Measurements from ENCODE around the gene ASB18. TPM values are rescaled to one million over a fixed set of nuclear protein-coding genes. Genes with fewer than 3 reads are reported as not detected.

ASB18 gene
- total RNA-seq, 1 experiment from 2014 or later: not detected

DNA sequence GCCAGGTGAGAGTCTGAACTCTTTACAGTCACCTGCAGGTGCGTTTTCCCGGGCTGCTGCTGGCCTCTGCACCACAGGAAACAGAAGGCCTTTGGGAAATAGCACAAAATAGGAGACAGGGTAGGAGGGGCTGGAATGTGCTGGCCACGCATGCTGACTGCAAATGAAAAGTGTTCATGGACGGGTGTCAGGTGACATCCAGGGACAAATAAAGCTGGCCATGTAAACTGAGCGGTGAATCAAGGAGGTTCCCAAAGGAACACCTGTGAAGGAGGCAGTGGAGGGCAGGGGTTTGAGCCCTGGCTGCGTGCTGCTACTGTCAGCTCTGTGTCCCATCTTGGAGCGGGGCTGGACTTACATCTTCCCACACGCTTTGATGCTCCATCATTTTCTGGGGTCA, 53.7 kb downstream of the ASB18 start:
- H3K36me3 Mint-ChIP-seq (ENCODE audit: insufficient read depth, unreplicated experiment): no peaks in the 10 kb centered on the region
- H3K4me3 Mint-ChIP-seq (ENCODE audit: unreplicated experiment): no peak overlapping the region
- peaks cover 7% of the 10 kb centered on the region for H3K4me1 Mint-ChIP-seq (ENCODE audit: low read depth, unreplicated experiment)
- no peaks in the 10 kb centered on the region for H3K9me3 Mint-ChIP-seq (ENCODE audit: unreplicated experiment)
- BruUV-seq (replicated peaks): no TSS peak
- TF ChIP-seq, protein P1, sequence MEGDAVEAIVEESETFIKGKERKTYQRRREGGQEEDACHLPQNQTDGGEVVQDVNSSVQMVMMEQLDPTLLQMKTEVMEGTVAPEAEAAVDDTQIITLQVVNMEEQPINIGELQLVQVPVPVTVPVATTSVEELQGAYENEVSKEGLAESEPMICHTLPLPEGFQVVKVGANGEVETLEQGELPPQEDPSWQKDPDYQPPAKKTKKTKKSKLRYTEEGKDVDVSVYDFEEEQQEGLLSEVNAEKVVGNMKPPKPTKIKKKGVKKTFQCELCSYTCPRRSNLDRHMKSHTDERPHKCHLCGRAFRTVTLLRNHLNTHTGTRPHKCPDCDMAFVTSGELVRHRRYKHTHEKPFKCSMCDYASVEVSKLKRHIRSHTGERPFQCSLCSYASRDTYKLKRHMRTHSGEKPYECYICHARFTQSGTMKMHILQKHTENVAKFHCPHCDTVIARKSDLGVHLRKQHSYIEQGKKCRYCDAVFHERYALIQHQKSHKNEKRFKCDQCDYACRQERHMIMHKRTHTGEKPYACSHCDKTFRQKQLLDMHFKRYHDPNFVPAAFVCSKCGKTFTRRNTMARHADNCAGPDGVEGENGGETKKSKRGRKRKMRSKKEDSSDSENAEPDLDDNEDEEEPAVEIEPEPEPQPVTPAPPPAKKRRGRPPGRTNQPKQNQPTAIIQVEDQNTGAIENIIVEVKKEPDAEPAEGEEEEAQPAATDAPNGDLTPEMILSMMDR (IDR thresholded peaks at IDR 0.05; ENCODE audit: insufficient read depth in 1 of 2, low read depth in 1 of 2, low read length in 1 of 2, severe bottlenecking in 1 of 2, unreplicated experiment in 1 of 2): no peak
- POLR2A ChIA-PET: no interaction called here
- H3K27me3 Mint-ChIP-seq (ENCODE audit: insufficient read depth, unreplicated experiment): no peaks in the 10 kb centered on the region
- CTCF ChIA-PET: no interaction called here
- Histone ChIP-seq H3K27me3 (replicated peaks; ENCODE audit: control insufficient read depth, insufficient read depth, low read length) (no peaks in the 10 kb centered on the region), H3K36me3 (ENCODE audit: control insufficient read depth, insufficient read depth, low read length) (no peaks in the 10 kb centered on the region), H3K4me3 (ENCODE audit: low read depth, low read length) (no peak overlapping the region), H3K9me3 (no peaks in the 10 kb centered on the region), H3K4me1 (no peaks in the 10 kb centered on the region)
- no peak overlapping the region for H3K27ac Mint-ChIP-seq (ENCODE audit: unreplicated experiment)
- intact Hi-C loops (cut with micrococcal nuclease; ENCODE audit: unreplicated experiment): no loop called here
- DNase-seq: no peak

DNA sequence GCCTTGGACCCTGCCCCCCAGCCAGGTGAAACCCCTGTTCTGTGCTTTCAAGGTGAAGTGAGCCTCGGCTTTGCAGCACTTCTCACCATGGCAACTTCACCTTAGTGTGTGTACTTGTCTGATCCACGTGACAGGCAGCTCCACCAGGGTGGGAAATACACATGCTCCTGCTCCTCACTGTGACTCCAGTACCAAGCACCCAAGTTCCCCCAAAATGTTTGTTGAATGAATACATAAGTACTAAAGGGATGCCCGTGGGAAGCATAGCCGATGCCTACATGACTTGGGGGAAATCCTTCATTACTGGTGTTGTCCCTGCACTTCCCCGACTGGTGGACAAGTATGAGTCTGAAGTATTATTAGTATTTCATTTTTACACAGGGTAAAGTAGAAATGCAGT, 54.2 kb downstream of the ASB18 start:
- Mint-ChIP-seq H3K9me3 (ENCODE audit: unreplicated experiment) (no peaks in the 10 kb centered on the region), H3K27me3 (ENCODE audit: insufficient read depth, unreplicated experiment) (no peaks in the 10 kb centered on the region), H3K4me1 (ENCODE audit: low read depth, unreplicated experiment) (peaks cover 7% of the 10 kb centered on the region), H3K27ac (ENCODE audit: unreplicated experiment) (peak overlapping the region; percentile 69), H3K4me3 (ENCODE audit: unreplicated experiment) (no peak overlapping the region), H3K36me3 (ENCODE audit: insufficient read depth, unreplicated experiment) (no peaks in the 10 kb centered on the region)
- no peak for DNase-seq
- Histone ChIP-seq H3K4me3 (ENCODE audit: low read depth, low read length) (no peak overlapping the region), H3K4me1 (no peaks in the 10 kb centered on the region), H3K27me3 (replicated peaks; ENCODE audit: control insufficient read depth, insufficient read depth, low read length) (no peaks in the 10 kb centered on the region), H3K36me3 (ENCODE audit: control insufficient read depth, insufficient read depth, low read length) (no peaks in the 10 kb centered on the region), H3K9me3 (no peaks in the 10 kb centered on the region)
- ChIA-PET POLR2A (no interaction called here), CTCF (interaction anchor here (0.6 kb wide), 1 partner anchor 86 kb away, joined by 3 read pairs; no protein-coding TSS in a partner anchor)
- BruUV-seq (replicated peaks): no TSS peak
- TF ChIP-seq, protein P1 (IDR thresholded peaks at IDR 0.05; ENCODE audit: insufficient read depth in 1 of 2, low read depth in 1 of 2, low read length in 1 of 2, severe bottlenecking in 1 of 2, unreplicated experiment in 1 of 2): no peak
- intact Hi-C loops (cut with micrococcal nuclease; ENCODE audit: unreplicated experiment): no loop called here

DNA sequence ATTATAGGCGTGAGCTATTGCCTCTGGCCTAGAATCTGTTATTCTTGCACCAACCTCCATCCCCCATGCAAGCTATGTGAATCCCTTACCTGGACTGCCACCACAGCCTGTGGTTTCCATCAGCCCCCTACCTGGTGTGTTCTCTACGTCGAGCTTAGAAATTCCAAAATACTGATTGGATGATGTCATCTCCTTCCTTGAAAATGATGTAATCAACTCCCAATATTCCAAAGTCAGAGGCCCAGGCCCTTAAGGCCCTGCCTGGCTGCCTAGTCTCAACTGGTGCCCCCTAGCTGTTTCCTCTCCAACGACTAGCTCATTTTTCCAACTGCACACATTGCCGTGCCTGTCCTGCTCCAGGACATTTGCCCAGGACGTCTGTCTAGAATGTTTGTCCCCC, 54.7 kb downstream of the ASB18 start:
- no peak overlapping the region for H3K4me3 Mint-ChIP-seq (ENCODE audit: unreplicated experiment)
- Histone ChIP-seq H3K36me3 (ENCODE audit: control insufficient read depth, insufficient read depth, low read length) (no peaks in the 10 kb centered on the region), H3K27me3 (replicated peaks; ENCODE audit: control insufficient read depth, insufficient read depth, low read length) (no peaks in the 10 kb centered on the region), H3K9me3 (no peaks in the 10 kb centered on the region), H3K4me3 (ENCODE audit: low read depth, low read length) (no peak overlapping the region), H3K4me1 (no peaks in the 10 kb centered on the region)
- no peaks in the 10 kb centered on the region for H3K9me3 Mint-ChIP-seq (ENCODE audit: unreplicated experiment)
- TF ChIP-seq, protein P1 (IDR thresholded peaks at IDR 0.05; ENCODE audit: insufficient read depth in 1 of 2, low read depth in 1 of 2, low read length in 1 of 2, severe bottlenecking in 1 of 2, unreplicated experiment in 1 of 2): no peak
- peaks cover 7% of the 10 kb centered on the region for H3K4me1 Mint-ChIP-seq (ENCODE audit: low read depth, unreplicated experiment)
- no peaks in the 10 kb centered on the region for H3K36me3 Mint-ChIP-seq (ENCODE audit: insufficient read depth, unreplicated experiment)
- H3K27me3 Mint-ChIP-seq (ENCODE audit: insufficient read depth, unreplicated experiment): no peaks in the 10 kb centered on the region
- no TSS peak for BruUV-seq (replicated peaks)
- H3K27ac Mint-ChIP-seq (ENCODE audit: unreplicated experiment): peak overlapping the region; percentile 69
- DNase-seq: peak in 1 of 2 experiments; percentile 10
- CTCF ChIA-PET: interaction anchor here (0.6 kb wide), 1 partner anchor 86 kb away, joined by 3 read pairs; no protein-coding TSS in a partner anchor
- intact Hi-C loops (cut with micrococcal nuclease; ENCODE audit: unreplicated experiment): no loop called here
- POLR2A ChIA-PET: no interaction called here
